ENCODE results near the gene ZPBP. TPM values are rescaled to one million over a fixed set of nuclear protein-coding genes. Genes with fewer than 3 reads are reported as not detected.

Gene ZPBP
- total RNA-seq, 1 donor = not detected

DNA sequence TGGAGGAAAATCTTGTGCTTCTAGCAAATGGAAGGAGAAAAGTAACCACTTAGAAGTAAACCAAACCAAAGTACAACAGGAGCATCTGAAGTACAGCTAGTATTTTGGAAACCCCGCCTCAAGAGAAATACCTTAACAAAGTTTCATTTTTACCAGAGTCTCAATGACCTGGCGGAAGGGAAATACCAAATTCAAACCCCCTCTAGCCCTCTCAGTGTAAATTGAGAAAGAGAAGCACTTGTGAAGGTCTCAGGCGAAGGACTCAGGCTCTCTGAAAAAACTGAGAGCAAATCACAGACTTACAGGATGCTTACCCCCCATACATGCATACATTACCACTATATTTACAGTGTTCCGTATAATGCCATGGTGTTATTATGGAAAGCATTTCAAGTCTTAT lies 70.1 kb downstream of the ZPBP start:
- H3K9me3 ChIP-seq (ENCODE audit: low read depth, low read length) = no peaks in the 10 kb centered on the region
- no peak overlapping the region for H3K4me3 ChIP-seq (ENCODE audit: insufficient read depth, low read length)
- no peaks in the 10 kb centered on the region for H3K27me3 ChIP-seq (ENCODE audit: insufficient read depth, low read length)
- no peak for DNase-seq (ENCODE audit: insufficient read length, low spot score, missing footprints)
- H3K4me2 ChIP-seq (ENCODE audit: insufficient read depth, low read length) = no peak overlapping the region
- H3K4me1 ChIP-seq (ENCODE audit: insufficient read depth, low read length) = no peaks in the 10 kb centered on the region
- H4K20me1 ChIP-seq (ENCODE audit: insufficient read depth, low read length) = no peaks in the 10 kb centered on the region
- no peaks in the 10 kb centered on the region for H3K36me3 ChIP-seq (ENCODE audit: insufficient read depth, low read length)
- no peaks in the 10 kb centered on the region for H3K79me2 ChIP-seq (ENCODE audit: insufficient read depth, low read length)
- no peak for TF ChIP-seq CTCF (IDR thresholded peaks at IDR 0.05; ENCODE audit: extremely low read depth, low read depth, low read length)
- H2AFZ ChIP-seq (ENCODE audit: low read length) = no peak overlapping the region
- no peak overlapping the region for H3K27ac ChIP-seq (ENCODE audit: low read depth, low read length)

DNA sequence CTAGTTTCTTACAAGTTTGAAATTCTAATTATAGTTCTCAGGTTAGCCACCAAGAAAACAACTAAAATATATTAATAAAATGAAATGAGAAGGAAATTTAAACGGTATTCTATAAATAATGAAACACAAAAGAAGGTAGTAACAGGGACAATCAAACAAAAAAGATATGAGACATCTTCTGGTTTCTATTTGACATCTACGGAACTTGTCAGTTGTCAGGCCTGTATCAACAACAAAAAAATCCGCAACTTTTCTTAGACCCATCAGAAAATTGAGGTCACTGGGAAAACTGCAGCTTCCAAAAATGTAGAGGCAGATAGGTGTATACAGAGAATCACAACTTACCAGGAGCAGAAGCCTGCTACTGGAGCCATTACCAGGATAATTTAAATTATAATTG lies 70.6 kb downstream of the ZPBP start:
- no peaks in the 10 kb centered on the region for H3K4me1 ChIP-seq (ENCODE audit: insufficient read depth, low read length)
- no peak overlapping the region for H3K27ac ChIP-seq (ENCODE audit: low read depth, low read length)
- no peak for DNase-seq (ENCODE audit: insufficient read length, low spot score, missing footprints)
- TF ChIP-seq CTCF (IDR thresholded peaks at IDR 0.05; ENCODE audit: extremely low read depth, low read depth, low read length) = no peak
- no peak overlapping the region for H2AFZ ChIP-seq (ENCODE audit: low read length)
- no peaks in the 10 kb centered on the region for H3K79me2 ChIP-seq (ENCODE audit: insufficient read depth, low read length)
- no peaks in the 10 kb centered on the region for H3K27me3 ChIP-seq (ENCODE audit: insufficient read depth, low read length)
- H3K4me2 ChIP-seq (ENCODE audit: insufficient read depth, low read length) = no peak overlapping the region
- no peaks in the 10 kb centered on the region for H3K36me3 ChIP-seq (ENCODE audit: insufficient read depth, low read length)
- H3K9me3 ChIP-seq (ENCODE audit: low read depth, low read length) = no peaks in the 10 kb centered on the region
- no peaks in the 10 kb centered on the region for H4K20me1 ChIP-seq (ENCODE audit: insufficient read depth, low read length)
- no peak overlapping the region for H3K4me3 ChIP-seq (ENCODE audit: insufficient read depth, low read length)

DNA sequence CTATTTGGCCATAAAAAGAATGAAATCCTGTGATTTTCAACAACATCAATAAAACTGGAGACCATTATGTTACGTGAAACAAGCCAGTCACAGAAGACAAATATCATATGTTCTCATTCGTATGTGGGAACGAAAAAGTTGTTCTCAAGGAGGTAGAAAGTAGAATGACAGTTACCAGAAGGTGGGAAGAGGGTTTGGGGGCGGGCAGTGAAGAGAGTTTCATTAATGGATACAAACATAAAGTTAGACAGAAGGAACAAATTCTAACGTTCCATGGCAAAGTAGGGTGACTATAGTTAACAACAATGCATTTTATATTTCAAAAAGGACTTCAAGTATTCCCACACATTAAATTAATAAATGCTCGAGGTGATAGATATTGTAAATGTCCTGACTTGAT lies 97.4 kb downstream of the ZPBP start:
- no peaks in the 10 kb centered on the region for H3K4me1 ChIP-seq (ENCODE audit: insufficient read depth, low read length)
- H3K4me3 ChIP-seq (ENCODE audit: insufficient read depth, low read length) = no peak overlapping the region
- no peaks in the 10 kb centered on the region for H3K27me3 ChIP-seq (ENCODE audit: insufficient read depth, low read length)
- H3K4me2 ChIP-seq (ENCODE audit: insufficient read depth, low read length) = no peak overlapping the region
- H3K27ac ChIP-seq (ENCODE audit: low read depth, low read length) = no peak overlapping the region
- no peak overlapping the region for H2AFZ ChIP-seq (ENCODE audit: low read length)
- peaks cover 1% of the 10 kb centered on the region for H3K9me3 ChIP-seq (ENCODE audit: low read depth, low read length)
- no peaks in the 10 kb centered on the region for H4K20me1 ChIP-seq (ENCODE audit: insufficient read depth, low read length)
- no peaks in the 10 kb centered on the region for H3K79me2 ChIP-seq (ENCODE audit: insufficient read depth, low read length)
- no peak for DNase-seq (ENCODE audit: insufficient read length, low spot score, missing footprints)
- no peak for TF ChIP-seq CTCF (IDR thresholded peaks at IDR 0.05; ENCODE audit: extremely low read depth, low read depth, low read length)
- no peaks in the 10 kb centered on the region for H3K36me3 ChIP-seq (ENCODE audit: insufficient read depth, low read length)

DNA sequence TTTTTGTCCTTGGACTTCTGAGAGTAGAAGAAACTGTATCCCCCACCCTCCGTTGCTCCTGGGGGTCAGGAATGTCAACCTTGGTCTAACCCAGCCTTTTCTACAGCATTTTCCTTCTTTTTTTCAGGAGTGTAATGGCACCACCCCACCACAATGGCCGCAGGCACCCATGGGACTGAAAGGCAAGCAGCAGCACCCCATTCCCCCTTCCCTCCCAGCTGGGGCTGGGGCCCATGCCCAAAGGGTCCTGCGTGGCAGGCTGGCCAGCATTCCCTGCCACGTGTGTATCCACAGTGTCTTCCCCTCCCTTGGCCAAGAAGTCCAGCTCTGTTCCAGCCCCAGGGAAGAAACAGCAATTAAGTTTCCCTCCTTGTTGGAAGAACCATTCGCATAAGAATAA lies 106.9 kb downstream of the ZPBP start:
- H3K79me2 ChIP-seq (ENCODE audit: insufficient read depth, low read length) = no peaks in the 10 kb centered on the region
- H3K4me1 ChIP-seq (ENCODE audit: insufficient read depth, low read length) = no peaks in the 10 kb centered on the region
- H3K4me3 ChIP-seq (ENCODE audit: insufficient read depth, low read length) = no peak overlapping the region
- H3K27ac ChIP-seq (ENCODE audit: low read depth, low read length) = no peak overlapping the region
- no peak overlapping the region for H2AFZ ChIP-seq (ENCODE audit: low read length)
- TF ChIP-seq CTCF (IDR thresholded peaks at IDR 0.05; ENCODE audit: extremely low read depth, low read depth, low read length) = no peak
- H3K36me3 ChIP-seq (ENCODE audit: insufficient read depth, low read length) = no peaks in the 10 kb centered on the region
- no peak for DNase-seq (ENCODE audit: insufficient read length, low spot score, missing footprints)
- no peaks in the 10 kb centered on the region for H3K9me3 ChIP-seq (ENCODE audit: low read depth, low read length)
- H3K27me3 ChIP-seq (ENCODE audit: insufficient read depth, low read length) = no peaks in the 10 kb centered on the region
- no peaks in the 10 kb centered on the region for H4K20me1 ChIP-seq (ENCODE audit: insufficient read depth, low read length)
- H3K4me2 ChIP-seq (ENCODE audit: insufficient read depth, low read length) = no peak overlapping the region
